Measurements from ENCODE around the gene LRP3.

The LRP3 gene

GRCh38 chr19:33245948-33246708 is 52.0 kb downstream of the LRP3 start:
- peak; percentile 12 for DNase-seq (ENCODE audit: low read depth)
- TF ChIP-seq CTCF (conservative IDR thresholded peaks at IDR 0.05; ENCODE audit: low read depth, low read length) = peak; percentile 69
- H3K4me3 ChIP-seq (ENCODE audit: low read depth, low read length) = no peak overlapping the region

- no peak for TF ChIP-seq CTCF (conservative IDR thresholded peaks at IDR 0.05; ENCODE audit: low read depth, low read length)
- no peak overlapping the region for H3K4me3 ChIP-seq (ENCODE audit: low read depth, low read length)
- DNase-seq (ENCODE audit: low read depth) = no peak
Measured at GRCh38 chr19:33246709-33247440, 52.7 kb downstream of the LRP3 start.

GRCh38 chr19:33247441-33247819 is 53.3 kb downstream of the LRP3 start:
- H3K4me3 ChIP-seq (ENCODE audit: low read depth, low read length) = no peak overlapping the region
- no peak for DNase-seq (ENCODE audit: low read depth)
- no peak for TF ChIP-seq CTCF (conservative IDR thresholded peaks at IDR 0.05; ENCODE audit: low read depth, low read length)

GRCh38 chr19:33248104-33248503 is 54.0 kb downstream of the LRP3 start:
- no peak for TF ChIP-seq CTCF (conservative IDR thresholded peaks at IDR 0.05; ENCODE audit: low read depth, low read length)
- H3K4me3 ChIP-seq (ENCODE audit: low read depth, low read length) = no peak overlapping the region
- no peak for DNase-seq (ENCODE audit: low read depth)

- no peak for TF ChIP-seq CTCF (conservative IDR thresholded peaks at IDR 0.05; ENCODE audit: low read depth, low read length)
- no peak for DNase-seq (ENCODE audit: low read depth)
- no peak overlapping the region for H3K4me3 ChIP-seq (ENCODE audit: low read depth, low read length)
Measured at GRCh38 chr19:33248553-33248953, 54.4 kb downstream of the LRP3 start.

GRCh38 chr19:33248954-33249613 is 55.0 kb downstream of the LRP3 start:
- no peak for TF ChIP-seq CTCF (conservative IDR thresholded peaks at IDR 0.05; ENCODE audit: low read depth, low read length)
- H3K4me3 ChIP-seq (ENCODE audit: low read depth, low read length) = no peak overlapping the region
- no peak for DNase-seq (ENCODE audit: low read depth)

Measured in choroid plexus epithelial cell (primary cell).